Mucosa of stomach (tissue), 1 donor: ENCODE measurements around the gene GPR135.
A peak's percentile ranks its signal among the peaks of the same experiment; 100 is the strongest.

Experiments used
- H3K27me3 ChIP-seq: one replicate; pipeline ENCODE4 v1.7.0; 2013; ENCODE audit warnings: mild to moderate bottlenecking, low read length; ENCODE audit not compliant: control insufficient read depth, insufficient read depth
- H3K36me3 ChIP-seq: one replicate; pipeline ENCODE4 v1.7.0; 2013; ENCODE audit warnings: low read length; ENCODE audit not compliant: control insufficient read depth, insufficient read depth
- H3K4me1 ChIP-seq: one replicate; pipeline ENCODE4 v1.7.0; 2013; ENCODE audit warnings: mild to moderate bottlenecking, low read length; ENCODE audit not compliant: control insufficient read depth, insufficient read depth
- H3K4me3 ChIP-seq: one replicate; pipeline ENCODE4 v1.7.0; 2013; ENCODE audit warnings: low read length
- H3K9ac ChIP-seq: one replicate; pipeline ENCODE4 v1.7.0; 2013; ENCODE audit warnings: mild to moderate bottlenecking, low read length, moderate library complexity
- H3K9me3 ChIP-seq: one replicate; pipeline ENCODE4 v1.7.0; 2013; ENCODE audit warnings: mild to moderate bottlenecking, low read length, moderate library complexity; ENCODE audit not compliant: control insufficient read depth
- donor health status: Pancreatic carcinoma.

The GPR135 gene

DNA sequence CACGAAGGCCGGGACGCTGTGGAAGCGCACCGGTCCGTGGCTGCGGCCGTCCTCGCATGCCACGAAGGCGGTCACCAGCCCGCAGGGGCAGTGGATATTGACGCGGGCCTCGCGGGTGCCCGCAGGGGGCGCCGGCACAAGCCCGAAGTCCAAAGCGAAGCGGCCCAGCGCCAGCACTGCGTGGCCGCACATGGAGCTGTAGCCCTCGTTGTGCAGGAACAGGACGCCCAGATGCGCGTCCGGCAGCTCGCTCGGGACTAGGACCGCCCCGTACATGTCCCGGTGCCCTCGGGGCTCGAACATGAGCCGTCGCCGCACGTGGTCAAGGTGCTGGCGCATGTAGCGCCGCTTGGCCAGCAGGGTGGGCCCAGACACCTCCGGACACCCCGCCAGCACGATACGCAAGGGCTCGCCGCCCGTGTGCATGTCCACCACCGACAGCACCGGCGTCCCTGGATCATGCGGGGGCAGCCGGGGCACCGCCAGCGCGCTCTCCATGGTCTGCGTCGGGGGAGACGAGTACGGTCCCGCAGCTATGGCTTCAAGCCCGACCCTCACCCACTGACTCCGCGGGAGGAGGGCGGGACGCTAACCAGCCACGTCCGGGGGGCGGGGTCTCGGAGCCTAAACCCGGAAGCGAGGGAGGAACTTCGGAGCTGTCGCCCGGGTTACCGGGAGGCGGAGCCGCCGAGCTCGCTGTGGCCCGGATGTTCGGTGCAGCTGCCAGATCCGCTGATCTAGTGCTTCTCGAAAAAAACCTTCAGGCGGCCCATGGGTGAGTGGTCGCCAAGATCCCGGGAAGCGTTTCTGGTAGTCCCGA is 18.8 kb upstream of the GPR135 start, which contains the start of the genes JKAMP and L3HYPDH:
TSS of gene JKAMP (plus strand) at position 699 of the 820 bp plus-strand sequence. CDS start at position 772, 73 bp downstream.
TSS of gene L3HYPDH (minus strand) at position 590 of the 820 bp plus-strand sequence. CDS start at position 498, 92 bp downstream.
- Histone ChIP-seq H3K4me3 (peak within 1 kb of the TSS; percentile 71), H3K36me3 (no peaks in the 10 kb centered on the region), H3K4me1 (peaks cover 37% of the 10 kb centered on the region), H3K27me3 (no peaks in the 10 kb centered on the region), H3K9ac (peak within 1 kb of the TSS; percentile 84), H3K9me3 (no peaks in the 10 kb centered on the region)

DNA sequence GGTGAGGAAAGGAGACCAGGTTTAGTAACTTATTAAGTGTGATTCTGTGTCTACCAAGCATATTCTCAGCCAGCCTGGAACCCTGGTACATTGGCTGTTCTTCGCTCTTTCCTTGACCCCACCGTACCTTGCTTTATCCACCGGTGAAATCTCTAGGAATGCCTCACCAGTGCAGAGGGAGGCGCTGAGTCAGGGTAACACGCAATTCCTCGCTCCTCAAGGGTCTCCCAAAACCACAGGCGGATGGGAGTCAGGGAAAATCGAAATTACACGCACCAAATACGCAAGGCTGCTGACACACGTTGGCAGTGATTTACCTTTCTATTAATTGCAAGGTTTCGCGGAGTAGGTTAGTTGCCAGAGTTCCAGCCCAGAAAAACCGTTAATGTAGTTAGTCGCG is 18.2 kb upstream of the GPR135 start:
- Histone ChIP-seq H3K9ac (peak overlapping the region; percentile 84), H3K4me3 (peak overlapping the region; percentile 71), H3K9me3 (no peaks in the 10 kb centered on the region), H3K27me3 (no peaks in the 10 kb centered on the region), H3K36me3 (no peaks in the 10 kb centered on the region), H3K4me1 (peaks cover 37% of the 10 kb centered on the region)

DNA sequence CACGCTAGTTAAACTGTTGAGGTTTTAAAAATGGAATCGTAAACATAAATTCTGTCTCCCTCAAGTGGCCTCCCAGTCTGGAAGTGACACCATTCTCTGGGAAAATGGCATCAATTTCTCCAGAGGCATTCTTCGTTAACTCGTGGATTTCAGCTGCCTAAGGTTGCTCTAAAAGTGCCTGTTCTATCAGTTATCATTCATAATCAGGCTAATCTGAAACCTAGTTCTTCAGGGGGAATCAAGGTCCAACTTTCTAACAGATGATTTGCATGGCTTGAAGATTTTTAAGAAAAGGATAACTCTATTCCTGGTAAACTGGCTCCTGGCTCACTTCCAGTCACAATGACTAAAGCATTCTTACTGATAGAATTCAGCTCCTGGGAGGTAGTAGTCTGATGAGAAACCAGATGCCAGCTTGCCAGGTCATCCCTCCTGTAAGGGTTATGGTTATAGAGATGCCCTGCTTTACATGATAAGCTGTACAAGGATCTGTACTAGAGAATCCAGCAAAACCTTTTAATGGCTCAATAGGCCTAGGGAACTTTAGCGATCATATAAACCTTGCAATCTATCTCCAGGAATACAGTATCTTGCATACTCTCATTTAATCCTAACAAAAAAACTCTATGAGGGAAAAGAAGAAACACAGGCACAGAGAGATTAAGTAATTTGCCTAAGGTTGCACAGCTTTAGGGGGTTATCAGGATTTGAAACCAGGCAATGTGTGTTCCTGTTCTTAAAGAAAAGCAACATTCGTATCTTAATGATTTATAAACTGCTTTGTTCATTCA is 17.6 kb upstream of the GPR135 start:
- Histone ChIP-seq H3K4me3 (no peak overlapping the region), H3K4me1 (peaks cover 37% of the 10 kb centered on the region), H3K27me3 (no peaks in the 10 kb centered on the region), H3K36me3 (no peaks in the 10 kb centered on the region), H3K9me3 (no peaks in the 10 kb centered on the region), H3K9ac (peak overlapping the region; percentile 84)

GRCh38 chr14:59481871-59482540 is 16.8 kb upstream of the GPR135 start:
- H3K9me3 ChIP-seq = no peaks in the 10 kb centered on the region
- H3K4me3 ChIP-seq = no peak overlapping the region
- no peaks in the 10 kb centered on the region for H3K27me3 ChIP-seq
- no peak overlapping the region for H3K9ac ChIP-seq
- peaks cover 37% of the 10 kb centered on the region for H3K4me1 ChIP-seq
- no peaks in the 10 kb centered on the region for H3K36me3 ChIP-seq

DNA sequence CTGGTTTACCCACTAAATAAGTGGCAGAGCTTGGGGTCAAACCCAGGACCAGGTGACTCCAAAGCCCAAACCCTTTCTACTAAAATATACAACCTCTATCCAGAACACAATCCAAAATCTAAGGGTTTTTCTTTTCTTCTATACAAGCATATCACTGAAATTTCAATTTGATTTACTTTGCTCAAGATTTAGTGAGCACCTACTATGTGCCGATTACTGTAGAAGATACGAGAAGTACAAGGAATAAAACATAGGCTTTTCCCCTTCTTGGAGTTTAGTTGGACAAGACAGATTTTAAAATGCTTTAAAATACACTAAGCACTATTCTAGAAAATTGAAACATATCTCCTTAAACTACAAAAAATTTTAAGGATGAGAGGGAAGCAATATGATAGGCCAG is 16.2 kb upstream of the GPR135 start:
- no peaks in the 10 kb centered on the region for H3K36me3 ChIP-seq
- H3K4me1 ChIP-seq = peaks cover 36% of the 10 kb centered on the region
- H3K9ac ChIP-seq = no peak overlapping the region
- no peaks in the 10 kb centered on the region for H3K27me3 ChIP-seq
- no peaks in the 10 kb centered on the region for H3K9me3 ChIP-seq
- H3K4me3 ChIP-seq = no peak overlapping the region

- no peak overlapping the region for H3K9ac ChIP-seq
- H3K9me3 ChIP-seq = no peaks in the 10 kb centered on the region
- no peak overlapping the region for H3K4me3 ChIP-seq
- peaks cover 25% of the 10 kb centered on the region for H3K4me1 ChIP-seq
- no peaks in the 10 kb centered on the region for H3K27me3 ChIP-seq
- H3K36me3 ChIP-seq = no peaks in the 10 kb centered on the region
Observed at GRCh38 chr14:59480166-59480565, 15.0 kb upstream of the GPR135 start.

GRCh38 chr14:59478540-59478939 is 13.4 kb upstream of the GPR135 start:
- Histone ChIP-seq H3K4me1 (peaks cover 25% of the 10 kb centered on the region), H3K27me3 (no peaks in the 10 kb centered on the region), H3K4me3 (no peak overlapping the region), H3K9ac (no peak overlapping the region), H3K9me3 (no peaks in the 10 kb centered on the region), H3K36me3 (no peaks in the 10 kb centered on the region)

- no peak overlapping the region for H3K9ac ChIP-seq
- H3K9me3 ChIP-seq = no peaks in the 10 kb centered on the region
- no peaks in the 10 kb centered on the region for H3K36me3 ChIP-seq
- H3K4me3 ChIP-seq = no peak overlapping the region
- peaks cover 1% of the 10 kb centered on the region for H3K4me1 ChIP-seq
- no peaks in the 10 kb centered on the region for H3K27me3 ChIP-seq
Observed at GRCh38 chr14:59475709-59476108, 10.5 kb upstream of the GPR135 start.

- Histone ChIP-seq H3K4me3 (no peak overlapping the region), H3K9ac (no peak overlapping the region), H3K4me1 (no peaks in the 10 kb centered on the region), H3K27me3 (no peaks in the 10 kb centered on the region), H3K9me3 (no peaks in the 10 kb centered on the region), H3K36me3 (no peaks in the 10 kb centered on the region)
Observed at GRCh38 chr14:59474172-59474571, 9.0 kb upstream of the GPR135 start.

DNA sequence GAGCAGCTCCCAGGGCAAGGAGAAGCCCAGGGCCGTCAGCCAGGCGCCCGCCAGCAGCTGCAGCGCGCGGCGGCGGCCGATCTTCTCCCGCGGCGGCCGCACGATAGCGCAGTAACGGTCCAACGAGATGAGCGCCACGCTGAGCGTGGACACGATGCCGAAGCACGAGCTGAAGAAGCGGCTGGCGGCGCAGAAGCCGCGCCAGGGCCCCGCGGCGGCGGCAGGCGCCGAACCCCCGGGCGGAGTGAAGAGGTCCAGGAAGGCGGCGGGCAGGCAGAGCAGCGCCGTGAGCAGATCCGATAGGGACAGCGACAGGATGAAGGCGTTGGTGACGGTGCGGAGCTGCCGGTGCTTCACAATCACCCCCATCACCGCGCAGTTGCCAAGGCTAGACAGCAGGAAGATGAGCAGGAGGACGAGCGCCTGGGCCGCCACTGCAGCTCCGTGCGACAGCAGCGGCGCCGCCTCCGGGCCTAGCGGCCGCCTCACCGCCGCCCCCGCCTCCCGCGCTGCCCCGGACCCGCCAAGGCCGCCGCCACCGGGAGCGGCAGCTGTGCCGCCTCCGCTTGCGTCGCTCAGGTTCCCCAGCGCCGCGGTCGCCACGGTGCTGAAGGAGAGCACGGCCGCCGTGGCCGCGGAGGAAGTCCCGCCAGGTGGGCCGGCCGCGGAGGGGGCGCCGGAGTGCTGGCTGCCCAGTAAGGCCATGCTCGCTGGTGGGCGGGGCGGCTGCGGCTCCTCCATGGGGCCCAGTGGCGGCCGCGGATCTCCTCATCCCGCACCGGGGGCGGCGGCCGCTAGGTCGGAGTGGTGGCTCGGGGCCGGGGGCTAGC is 479 bp downstream of the GPR135 start:
- no peaks in the 10 kb centered on the region for H3K9me3 ChIP-seq
- H3K9ac ChIP-seq = peak overlapping the region; percentile 5
- no peaks in the 10 kb centered on the region for H3K36me3 ChIP-seq
- no peak overlapping the region for H3K4me3 ChIP-seq
- H3K27me3 ChIP-seq = peaks cover 14% of the 10 kb centered on the region
- H3K4me1 ChIP-seq = peaks cover 7% of the 10 kb centered on the region

- Histone ChIP-seq H3K36me3 (no peaks in the 10 kb centered on the region), H3K9me3 (no peaks in the 10 kb centered on the region), H3K4me1 (peaks cover 7% of the 10 kb centered on the region), H3K9ac (no peak overlapping the region), H3K27me3 (peaks cover 14% of the 10 kb centered on the region), H3K4me3 (no peak overlapping the region)
Observed at GRCh38 chr14:59463787-59464485, 1.2 kb downstream of the GPR135 start.
